ENCODE results near the gene MYBBP1A. TPM values are rescaled to one million over a fixed set of nuclear protein-coding genes. Genes with fewer than 3 reads are reported as not detected.

The MYBBP1A gene
- total and polyA plus RNA-seq, 2 of the 8 experiments (the other 6 are each of a cell fraction or from before 2014, with no cell fraction given): 46.8 to 151 TPM

DNA sequence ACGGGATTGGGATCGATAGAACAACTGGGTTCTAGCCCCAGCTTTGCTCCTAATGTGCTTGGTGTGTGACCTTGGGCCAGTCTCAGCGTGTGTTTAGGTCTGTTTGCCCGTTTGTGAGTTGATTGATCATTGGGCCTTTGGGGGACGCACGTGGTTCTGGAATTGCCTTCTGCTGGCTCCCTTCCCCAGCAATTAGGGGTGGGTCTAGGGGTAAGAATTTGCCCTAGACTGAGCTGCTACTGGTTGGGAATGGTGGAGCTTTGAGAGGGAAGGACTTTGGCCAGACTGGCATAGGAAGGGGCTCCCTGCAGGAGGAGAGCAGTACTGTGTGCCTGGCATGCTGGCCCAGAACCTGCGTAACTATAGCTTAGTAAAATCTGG lies 55.0 kb downstream of the MYBBP1A start:
- Histone ChIP-seq H3K79me1 (ENCODE audit: low read depth, low read length) (no peaks in the 10 kb centered on the region), H3K9me3 (ENCODE audit: insufficient read depth in 2 of 2, low read depth in 1 of 2, low read length in 1 of 2) (no peaks in the 10 kb centered on the region), H3K23ac (ENCODE audit: insufficient read length) (no peak overlapping the region), H4K91ac (replicated peaks; ENCODE audit: insufficient read length, low read length) (no peak overlapping the region), H3K4ac (replicated peaks; ENCODE audit: insufficient read length, low read depth, low read length) (no peak overlapping the region), H2BK5ac (ENCODE audit: low read depth, low read length) (no peak overlapping the region), H3K4me1 (replicated peaks in 1 of 4; ENCODE audit: control insufficient read depth in 3 of 4, insufficient read depth in 4 of 4, low read length in 3 of 4) (peaks cover 0 to 13% (median 8%) of the 10 kb centered on the region in 4 experiments; a peak in 4 of 7 replicates), H3K4me3 (ENCODE audit: extremely low read depth in 1 of 4, insufficient read depth in 2 of 4, low read depth in 3 of 4, low read length in 4 of 4) (peak overlapping the region; percentile 46 to 62 (median 51); a peak in 7 of 8 replicates), H3K27me3 (replicated peaks in 1 of 4; ENCODE audit: control insufficient read depth in 3 of 4, extremely low read depth in 1 of 4, insufficient read depth in 3 of 4, low read length in 3 of 4) (peaks cover 23 to 49% (median 45%) of the 10 kb centered on the region in 4 experiments), H4K20me1 (replicated peaks in 1 of 2; ENCODE audit: control insufficient read depth in 1 of 2, insufficient read depth in 2 of 2, low read length in 2 of 2) (peaks cover 0 to 5% of the 10 kb centered on the region in 2 experiments), H2BK12ac (ENCODE audit: low read depth, low read length) (no peak overlapping the region), H2AFZ (ENCODE audit: low read length) (peak overlapping the region; percentile 56; the same call in 1 of the 2 replicates), H3K14ac (ENCODE audit: insufficient read length) (no peak overlapping the region), H3K9ac (replicated peaks in 1 of 4; ENCODE audit: extremely low read depth in 1 of 4, low read depth in 3 of 4, low read length in 3 of 4) (no peak overlapping the region; a peak in 1 of 7 replicates), H3K56ac (replicated peaks; ENCODE audit: insufficient read length, low read depth, low read length) (no peak overlapping the region), H3K18ac (ENCODE audit: extremely low read depth, low read length) (no peak overlapping the region; the same call in 1 of the 2 replicates), H4K5ac (ENCODE audit: insufficient read length, low read depth, low read length) (no peak overlapping the region), H3K79me2 (ENCODE audit: control insufficient read depth in 1 of 2, insufficient read depth in 2 of 2, low read length in 2 of 2) (no peaks in the 10 kb centered on the region), H2BK120ac (replicated peaks; ENCODE audit: low read depth, low read length) (no peak overlapping the region), H2BK15ac (ENCODE audit: low read length) (peak overlapping the region; percentile 46; the same call in 1 of the 2 replicates), H4K8ac (ENCODE audit: extremely low read depth, insufficient read depth, low read length) (no peak overlapping the region), H2AK5ac (ENCODE audit: low read depth, low read length) (no peak overlapping the region), H2BK20ac (ENCODE audit: low read length) (no peak overlapping the region), H3K23me2 (ENCODE audit: low read depth, low read length) (peaks cover 16% of the 10 kb centered on the region; the same call in 1 of the 2 replicates), H3K36me3 (ENCODE audit: control insufficient read depth in 2 of 4, insufficient read depth in 4 of 4, low read length in 3 of 4) (no peaks in the 10 kb centered on the region), H3K4me2 (ENCODE audit: insufficient read depth in 1 of 2, low read depth in 2 of 2, low read length in 2 of 2) (peak overlapping the region; percentile 89 to 93), H3K27ac (ENCODE audit: low read depth, low read length) (no peak overlapping the region)
- 46% methylated on average over 7 of the region's 7 CpGs; no CpG with 5 or more reads in 1 of the 2 experiments for WGBS, 2 experiments (ENCODE audit: extremely low coverage in 1 of 2, insufficient coverage in 1 of 2, insufficient read length in 1 of 2, insufficient replicate concordance in 2 of 2, low coverage in 1 of 2, low lambda C conversion rate in 2 of 2, missing lambda C conversion rate in 1 of 2)
- ChIA-PET CTCF (ENCODE audit: partially characterized antibody) (interaction anchor here (0.7 to 3.5 kb wide), 13 partner anchors 10 to 72 kb away, joined by 3 to 14 read pairs (median 4); partner anchors contain the start of gene MYBBP1A), POLR2A (ENCODE audit: partially characterized antibody) (interaction anchor here (0.9 to 1.8 kb wide), 8 partner anchors 10 to 80 kb away, joined by 3 to 7 read pairs (median 3); no protein-coding TSS in a partner anchor)
- TF ChIP-seq EGR1 (IDR thresholded peaks at IDR 0.05; ENCODE audit: borderline replicate concordance, low read depth, low read length) (no peak), TAF1 (IDR thresholded peaks at IDR 0.05; ENCODE audit: low read depth, low read length) (no peak), RXRA (IDR thresholded peaks at IDR 0.05; ENCODE audit: insufficient read depth, low read depth, low read length) (no peak), CTBP2 (IDR thresholded peaks at IDR 0.05; ENCODE audit: borderline replicate concordance, insufficient read depth, insufficient read length, low read length) (no peak)
- TF ChIP-seq, protein P1, sequence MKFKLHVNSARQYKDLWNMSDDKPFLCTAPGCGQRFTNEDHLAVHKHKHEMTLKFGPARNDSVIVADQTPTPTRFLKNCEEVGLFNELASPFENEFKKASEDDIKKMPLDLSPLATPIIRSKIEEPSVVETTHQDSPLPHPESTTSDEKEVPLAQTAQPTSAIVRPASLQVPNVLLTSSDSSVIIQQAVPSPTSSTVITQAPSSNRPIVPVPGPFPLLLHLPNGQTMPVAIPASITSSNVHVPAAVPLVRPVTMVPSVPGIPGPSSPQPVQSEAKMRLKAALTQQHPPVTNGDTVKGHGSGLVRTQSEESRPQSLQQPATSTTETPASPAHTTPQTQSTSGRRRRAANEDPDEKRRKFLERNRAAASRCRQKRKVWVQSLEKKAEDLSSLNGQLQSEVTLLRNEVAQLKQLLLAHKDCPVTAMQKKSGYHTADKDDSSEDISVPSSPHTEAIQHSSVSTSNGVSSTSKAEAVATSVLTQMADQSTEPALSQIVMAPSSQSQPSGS (IDR thresholded peaks at IDR 0.05; ENCODE audit: low read length): no peak
- TF ChIP-seq, protein P2, sequence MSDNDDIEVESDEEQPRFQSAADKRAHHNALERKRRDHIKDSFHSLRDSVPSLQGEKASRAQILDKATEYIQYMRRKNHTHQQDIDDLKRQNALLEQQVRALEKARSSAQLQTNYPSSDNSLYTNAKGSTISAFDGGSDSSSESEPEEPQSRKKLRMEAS (IDR thresholded peaks at IDR 0.05): no peak
- FAIRE-seq: no peak
- no peak for DNase-seq (ENCODE audit: low read depth in 1 of 2, low spot score in 2 of 2)
